H9 (cell line): ENCODE measurements around the gene XPC. TPM values are rescaled to one million over a fixed set of nuclear protein-coding genes. Genes with fewer than 3 reads are reported as not detected.
A peak's percentile ranks its signal among the peaks of the same experiment; 100 is the strongest.

Experiments
- DNase-seq: peaks from one replicate; pipeline ENCODE4 v3.0.0-alpha.2; 2017
- H2AFZ ChIP-seq: one replicate; pipeline ENCODE4 v1.6.1; 2013; ENCODE audit warnings: mild to moderate bottlenecking, low read length, control low read depth, moderate library complexity
- H2AK5ac ChIP-seq: 2 replicates; pipeline ENCODE4 v1.6.1; 2013; ENCODE audit warnings: low read length, control low read depth, mixed read lengths; ENCODE audit not compliant: insufficient read length
- H2BK120ac ChIP-seq: one replicate; pipeline ENCODE4 v1.6.1; 2013; ENCODE audit warnings: low read depth, mild to moderate bottlenecking, low read length, control low read depth, inconsistent platforms; ENCODE audit not compliant: poor library complexity, severe bottlenecking
- H2BK12ac ChIP-seq: 2 replicates; pipeline ENCODE4 v1.6.1; 2013; ENCODE audit warnings: low read length, control low read depth, mixed read lengths, low read depth; ENCODE audit not compliant: insufficient read length
- H2BK15ac ChIP-seq: 2 replicates; pipeline ENCODE4 v1.6.1; 2013; ENCODE audit warnings: low read depth, low read length, control low read depth
- H2BK20ac ChIP-seq: one replicate; pipeline ENCODE4 v1.6.1; 2013; ENCODE audit warnings: low read depth, mild to moderate bottlenecking, low read length, control low read depth, inconsistent platforms; ENCODE audit not compliant: poor library complexity, severe bottlenecking
- H2BK5ac ChIP-seq: 2 replicates; pipeline ENCODE4 v1.6.1; 2013; ENCODE audit warnings: low read length, control low read depth, mixed read lengths; ENCODE audit not compliant: insufficient read length
- H3K14ac ChIP-seq: 2 replicates; pipeline ENCODE4 v1.6.1; 2013; ENCODE audit warnings: low read length, control low read depth; ENCODE audit not compliant: insufficient read depth
- H3K18ac ChIP-seq: 2 replicates; pipeline ENCODE4 v1.6.1; 2013; ENCODE audit warnings: low read depth, mild to moderate bottlenecking, mixed read lengths, low read length, control low read depth; ENCODE audit not compliant: insufficient read length
- H3K23ac ChIP-seq: 2 replicates; pipeline ENCODE4 v1.6.1; 2013; ENCODE audit warnings: low read length, control low read depth, mixed read lengths, low read depth; ENCODE audit not compliant: insufficient read length
- H3K23me2 ChIP-seq: 2 replicates; pipeline ENCODE4 v1.6.1; 2013; ENCODE audit warnings: low read depth, mild to moderate bottlenecking, mixed read lengths, low read length, control low read depth; ENCODE audit not compliant: insufficient read length, poor library complexity, severe bottlenecking
- H3K27ac ChIP-seq: 2 replicates; pipeline ENCODE4 v1.5.1; 2013; ENCODE audit warnings: low read length, control low read depth, mixed read lengths, low read depth; ENCODE audit not compliant: insufficient read length
- H3K27me3 ChIP-seq: 2 replicates; pipeline ENCODE4 v1.6.1; 2013; ENCODE audit warnings: low read length, control low read depth, inconsistent platforms; ENCODE audit not compliant: insufficient read depth
- H3K4ac ChIP-seq: 2 replicates; pipeline ENCODE4 v1.6.1; 2013; ENCODE audit warnings: low read depth, mild to moderate bottlenecking, control low read depth, inconsistent platforms, low read length, moderate library complexity
- H3K4me1 ChIP-seq: 2 replicates; pipeline ENCODE4 v1.6.1; 2013; ENCODE audit warnings: low read length, control low read depth, inconsistent platforms; ENCODE audit not compliant: insufficient read depth
- H3K4me2 ChIP-seq: 2 replicates; pipeline ENCODE4 v1.6.1; 2013; ENCODE audit warnings: low read length, control low read depth, mixed read lengths; ENCODE audit not compliant: insufficient read length, insufficient read depth
- H3K56ac ChIP-seq: 2 replicates; pipeline ENCODE4 v1.6.1; 2013; ENCODE audit warnings: low read depth, mild to moderate bottlenecking, mixed read lengths, low read length, control low read depth; ENCODE audit not compliant: insufficient read length
- H3K79me1 ChIP-seq: 2 replicates; pipeline ENCODE4 v1.6.1; 2013; ENCODE audit warnings: low read depth, mild to moderate bottlenecking, moderate library complexity, low read length, control low read depth, inconsistent platforms; ENCODE audit not compliant: insufficient read depth, poor library complexity, severe bottlenecking
- H3K79me2 ChIP-seq: 2 replicates; pipeline ENCODE4 v1.6.1; 2013; ENCODE audit warnings: low read length, control low read depth, inconsistent platforms; ENCODE audit not compliant: insufficient read depth
- H3K9ac ChIP-seq: 2 replicates; pipeline ENCODE4 v1.6.1; 2013; ENCODE audit warnings: low read length, control low read depth, mixed read lengths; ENCODE audit not compliant: insufficient read length; ENCODE audit errors: extremely low read depth
- H3K9me3 ChIP-seq: one replicate; pipeline ENCODE4 v1.6.1; 2013; ENCODE audit warnings: low read depth, low read length, inconsistent platforms; ENCODE audit not compliant: control insufficient read depth
- H3T11ph ChIP-seq: one replicate; pipeline ENCODE4 v1.6.1; 2013; ENCODE audit warnings: mild to moderate bottlenecking, low read length, control low read depth, inconsistent platforms
- H4K20me1 ChIP-seq: one replicate; pipeline ENCODE4 v1.6.1; 2013; ENCODE audit not compliant: control insufficient read depth, insufficient read length, insufficient read depth
- H4K5ac ChIP-seq: 2 replicates; pipeline ENCODE4 v1.6.1; 2013; ENCODE audit warnings: low read depth, mild to moderate bottlenecking, mixed read lengths, low read length, control low read depth; ENCODE audit not compliant: insufficient read length
- H4K8ac ChIP-seq: replicated peaks from 2 replicates; pipeline ENCODE4 v1.6.1; 2013; ENCODE audit warnings: low read length, control low read depth, mixed read lengths, low read depth; ENCODE audit not compliant: insufficient read length
- H4K91ac ChIP-seq: 2 replicates; pipeline ENCODE4 v1.6.1; 2013; ENCODE audit warnings: low read depth, mild to moderate bottlenecking, moderate library complexity, mixed read lengths, low read length, control low read depth; ENCODE audit not compliant: insufficient read length
- H3K27ac Mint-ChIP-seq, 3 experiments: 2 replicates in 2 of 3; 3 replicates in 1 of 3; pipeline ENCODE4 v1.8.0; 2020 to 2021; ENCODE audit warnings: mixed read lengths in 3 of 3, mild to moderate bottlenecking in 1 of 3, moderate library complexity in 1 of 3
- H3K27me3 Mint-ChIP-seq: 2 replicates; pipeline ENCODE4 v1.8.0; 2021; ENCODE audit warnings: low read depth, mild to moderate bottlenecking, moderate library complexity, mixed read lengths
- H3K36me3 Mint-ChIP-seq, 3 experiments: 2 replicates in 2 of 3; 3 replicates in 1 of 3; pipeline ENCODE4 v1.8.0; 2020 to 2021; ENCODE audit warnings: low read depth in 3 of 3, mixed read lengths in 3 of 3; ENCODE audit not compliant: insufficient read depth in 1 of 3
- H3K4me1 Mint-ChIP-seq, 2 experiments: 2 replicates each; pipeline ENCODE4 v1.8.0; 2020; ENCODE audit warnings: mixed read lengths in 2 of 2
- H3K4me3 Mint-ChIP-seq, 2 experiments: 2 replicates in 1 of 2; 3 replicates in 1 of 2; pipeline ENCODE4 v1.8.0; 2020 to 2021; ENCODE audit warnings: mild to moderate bottlenecking in 2 of 2, mixed read lengths in 2 of 2, moderate library complexity in 1 of 2
- H3K9me3 Mint-ChIP-seq, 2 experiments: 2 replicates in 1 of 2; 3 replicates in 1 of 2; pipeline ENCODE4 v1.8.0; 2020; ENCODE audit warnings: mild to moderate bottlenecking in 2 of 2, mixed read lengths in 2 of 2, moderate library complexity in 1 of 2
- CTCF ChIP-seq: fragments of 200-600 bp; sonication (generic); conservative IDR thresholded peaks from 3 replicates; pipeline ENCODE4 v1.8.0; 2021; ENCODE audit warnings: antibody characterized with exemption, mild to moderate bottlenecking
- WGBS: extraction: QIAGEN DNeasy Blood & Tissue Kit; methylation state at CpG from one replicate; pipeline ENCODE4 v1.1.7; 2013; ENCODE audit warnings: missing lambda C conversion rate, low lambda C conversion rate, mixed read lengths; ENCODE audit not compliant: insufficient read length; ENCODE audit errors: extremely low coverage; 5-methylcytosine and 5-hydroxymethylcytosine counted together
- total RNA-seq: library from RNA; stranded (reverse); gene quantifications from 2 replicates; pipeline ENCODE4 v1.2.1, GENCODE V29; 2021

XPC gene
- total RNA-seq, 1 experiment from 2014 or later: 30.3 TPM

GRCh38 chr3:14148041-14148985, 30.1 kb downstream of the XPC start:
- H3K27ac Mint-ChIP-seq: peak overlapping the region in 2 of 3 experiments; percentile 80 to 85; a peak in 4 of 7 replicates
- no CpG with 5 or more reads among the region's 28 CpGs for WGBS
- Histone ChIP-seq H3K27me3 (no peaks in the 10 kb centered on the region), H3K18ac (peak overlapping the region; percentile 38), H3K79me2 (no peaks in the 10 kb centered on the region), H2BK15ac (no peak overlapping the region), H3T11ph (no peak overlapping the region), H3K23me2 (peaks cover 2% of the 10 kb centered on the region), H3K4me2 (no peak overlapping the region), H2BK120ac (no peak overlapping the region), H2BK5ac (no peak overlapping the region), H3K56ac (no peak overlapping the region), H2AK5ac (no peak overlapping the region), H3K4me1 (peaks cover 6% of the 10 kb centered on the region; the same call in 1 of the 2 replicates), H4K20me1 (no peaks in the 10 kb centered on the region), H4K5ac (no peak overlapping the region), H3K9ac (no peak overlapping the region), H2BK20ac (no peak overlapping the region), H3K4ac (no peak overlapping the region), H3K9me3 (no peaks in the 10 kb centered on the region), H2AFZ (no peak overlapping the region), H3K14ac (peak overlapping the region; percentile 20; the same call in 1 of the 2 replicates), H4K8ac (no peak overlapping the region), H3K27ac (peak overlapping the region; percentile 47), H4K91ac (no peak overlapping the region), H3K23ac (no peak overlapping the region), H2BK12ac (no peak overlapping the region), H3K79me1 (no peaks in the 10 kb centered on the region)
- H3K4me1 Mint-ChIP-seq: peaks cover 10 to 24% of the 10 kb centered on the region in 2 experiments
- H3K4me3 Mint-ChIP-seq: peak overlapping the region in 1 of 2 experiments; percentile 16; a peak in 1 of 5 replicates
- no peaks in the 10 kb centered on the region; a peak in 1 of 5 replicates for H3K9me3 Mint-ChIP-seq
- peak; percentile 89 for DNase-seq
- H3K36me3 Mint-ChIP-seq: peaks cover 10 to 56% (median 38%) of the 10 kb centered on the region in 3 experiments
- H3K27me3 Mint-ChIP-seq: no peaks in the 10 kb centered on the region
- TF ChIP-seq CTCF: peak; percentile 68
